OCI-LY1 (cell line): ENCODE measurements around the gene MEIOSIN.

Experiments
- H2AFZ ChIP-seq: fragments of 200-600 bp; sonication (generic), shearing (Covaris generic); 2 replicates; pipeline ENCODE4 v1.6.0; 2014; ENCODE audit warnings: antibody characterized with exemption, mild to moderate bottlenecking, low read length
- H3F3A ChIP-seq: fragments of 200-600 bp; sonication (generic), shearing (Covaris generic); 2 replicates; pipeline ENCODE4 v1.6.0; 2014; ENCODE audit warnings: mild to moderate bottlenecking, antibody characterized with exemption, low read length, moderate library complexity; ENCODE audit not compliant: insufficient read depth
- H3K27ac ChIP-seq: fragments of 200-600 bp; sonication (generic); 2 replicates; pipeline ENCODE4 v1.5.1; 2014; ENCODE audit warnings: low read length, mixed run types, mild to moderate bottlenecking, low read depth; ENCODE audit not compliant: poor library complexity, severe bottlenecking
- H3K27me3 ChIP-seq: fragments of 200-600 bp; sonication (generic); 2 replicates; pipeline ENCODE4 v1.6.0; 2014; ENCODE audit warnings: antibody characterized with exemption, mild to moderate bottlenecking, low read length, moderate library complexity; ENCODE audit not compliant: insufficient read depth
- H3K36me3 ChIP-seq: fragments of 200-600 bp; sonication (generic); 2 replicates; pipeline ENCODE4 v1.6.1; 2014; ENCODE audit warnings: mild to moderate bottlenecking, antibody characterized with exemption, low read length, moderate library complexity, mixed read lengths; ENCODE audit not compliant: insufficient read depth
- H3K4me1 ChIP-seq: fragments of 200-600 bp; sonication (generic); 2 replicates; pipeline ENCODE4 v1.5.1; 2014; ENCODE audit warnings: mild to moderate bottlenecking, low read length, moderate library complexity; ENCODE audit not compliant: insufficient read depth, severe bottlenecking
- H3K4me2 ChIP-seq: fragments of 200-600 bp; sonication (generic), shearing (Covaris generic); 2 replicates; pipeline ENCODE4 v1.6.1; 2014; ENCODE audit warnings: low read length
- H3K4me3 ChIP-seq: fragments of 200-600 bp; sonication (generic); 2 replicates; pipeline ENCODE4 v1.5.1; 2014; ENCODE audit warnings: low read length, low read depth, mild to moderate bottlenecking, mixed read lengths; ENCODE audit not compliant: poor library complexity, severe bottlenecking
- H3K79me2 ChIP-seq: fragments of 200-600 bp; shearing (Covaris generic); 2 replicates; pipeline ENCODE4 v1.6.1; 2016; ENCODE audit warnings: mixed run types, low read length, mixed read lengths; ENCODE audit not compliant: insufficient read depth
- H3K9ac ChIP-seq: fragments of 200-600 bp; sonication (generic), shearing (Covaris generic); 2 replicates; pipeline ENCODE4 v1.6.1; 2014; ENCODE audit warnings: mild to moderate bottlenecking, low read length, mixed read lengths
- H3K9me2 ChIP-seq: fragments of 200-600 bp; sonication (generic), shearing (Covaris generic); 2 replicates; pipeline ENCODE4 v1.6.1; 2014; ENCODE audit warnings: low read depth, mild to moderate bottlenecking, low read length, mixed read lengths
- H3K9me3 ChIP-seq: fragments of 200-600 bp; shearing (Covaris generic); 2 replicates; pipeline ENCODE4 v1.6.1; 2014; ENCODE audit warnings: low read length, mixed read lengths
- H4K20me1 ChIP-seq: fragments of 200-600 bp; sonication (generic), shearing (Covaris generic); 2 replicates; pipeline ENCODE4 v1.6.0; 2016; ENCODE audit warnings: mild to moderate bottlenecking, low read length; ENCODE audit not compliant: insufficient read depth
- EZH2 ChIP-seq: fragments of 200-600 bp; sonication (generic), shearing (Covaris generic); IDR thresholded peaks from 2 replicates; pipeline ENCODE4 v1.8.0; 2017; ENCODE audit warnings: borderline replicate concordance, mixed run types, mild to moderate bottlenecking, antibody characterized with exemption, low read length, moderate library complexity, mixed read lengths
- TF ChIP-seq, protein P1 (sequence below): fragments of 200-600 bp; sonication (generic), shearing (Covaris generic); IDR thresholded peaks from 2 replicates; pipeline ENCODE4 v1.5.1; 2017; ENCODE audit warnings: mild to moderate bottlenecking, antibody characterized with exemption, low read length, moderate library complexity, mixed read lengths

MEIOSIN gene

DNA sequence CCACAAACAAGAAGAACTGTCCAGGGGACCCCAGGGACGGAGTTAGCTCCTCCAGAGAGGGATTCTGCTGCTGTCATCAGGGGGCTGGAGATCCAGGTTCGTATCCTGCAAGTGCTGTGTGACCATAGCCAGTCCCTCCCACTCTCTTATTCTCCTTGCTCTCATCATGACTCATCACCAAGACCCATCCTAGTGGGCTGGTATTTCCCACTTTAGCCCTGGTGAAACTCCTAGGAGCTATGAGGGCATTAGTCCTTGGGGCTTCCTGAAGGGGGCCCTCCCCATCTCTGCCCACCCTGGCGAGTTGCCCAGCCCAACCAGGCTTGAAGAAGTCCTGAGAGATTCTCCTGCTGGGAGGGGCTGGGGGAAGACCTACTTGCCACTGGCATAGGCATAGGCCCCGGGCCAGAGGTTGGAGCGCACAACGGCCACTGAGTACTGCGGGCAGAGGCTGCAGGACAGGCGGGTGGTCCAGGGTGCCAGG lies 66.9 kb downstream of the MEIOSIN start:
- Histone ChIP-seq H3K27me3 (no peaks in the 10 kb centered on the region), H2AFZ (no peak overlapping the region)

GRCh38 chr19:45801603-45802175 lies 68.5 kb downstream of the MEIOSIN start:
- Histone ChIP-seq H3K27me3 (no peaks in the 10 kb centered on the region), H3F3A (no peaks in the 10 kb centered on the region), H3K27ac (no peak overlapping the region), H3K36me3 (no peaks in the 10 kb centered on the region), H3K9me2 (no peaks in the 10 kb centered on the region), H3K9ac (no peak overlapping the region), H4K20me1 (no peaks in the 10 kb centered on the region), H3K4me2 (no peak overlapping the region), H2AFZ (no peak overlapping the region), H3K4me1 (peaks cover 24% of the 10 kb centered on the region), H3K9me3 (no peaks in the 10 kb centered on the region), H3K4me3 (no peak overlapping the region), H3K79me2 (no peaks in the 10 kb centered on the region)
- TF ChIP-seq EZH2 = no peak
- TF ChIP-seq, protein P1, sequence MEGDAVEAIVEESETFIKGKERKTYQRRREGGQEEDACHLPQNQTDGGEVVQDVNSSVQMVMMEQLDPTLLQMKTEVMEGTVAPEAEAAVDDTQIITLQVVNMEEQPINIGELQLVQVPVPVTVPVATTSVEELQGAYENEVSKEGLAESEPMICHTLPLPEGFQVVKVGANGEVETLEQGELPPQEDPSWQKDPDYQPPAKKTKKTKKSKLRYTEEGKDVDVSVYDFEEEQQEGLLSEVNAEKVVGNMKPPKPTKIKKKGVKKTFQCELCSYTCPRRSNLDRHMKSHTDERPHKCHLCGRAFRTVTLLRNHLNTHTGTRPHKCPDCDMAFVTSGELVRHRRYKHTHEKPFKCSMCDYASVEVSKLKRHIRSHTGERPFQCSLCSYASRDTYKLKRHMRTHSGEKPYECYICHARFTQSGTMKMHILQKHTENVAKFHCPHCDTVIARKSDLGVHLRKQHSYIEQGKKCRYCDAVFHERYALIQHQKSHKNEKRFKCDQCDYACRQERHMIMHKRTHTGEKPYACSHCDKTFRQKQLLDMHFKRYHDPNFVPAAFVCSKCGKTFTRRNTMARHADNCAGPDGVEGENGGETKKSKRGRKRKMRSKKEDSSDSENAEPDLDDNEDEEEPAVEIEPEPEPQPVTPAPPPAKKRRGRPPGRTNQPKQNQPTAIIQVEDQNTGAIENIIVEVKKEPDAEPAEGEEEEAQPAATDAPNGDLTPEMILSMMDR = no peak

More for the DNA sequence above, 66.9 kb downstream of the MEIOSIN start:
- H4K20me1 ChIP-seq = no peaks in the 10 kb centered on the region
- H3K9me3 ChIP-seq = no peaks in the 10 kb centered on the region
- H3K27ac ChIP-seq = no peak overlapping the region
- H3K4me2 ChIP-seq = no peak overlapping the region
- H3K9me2 ChIP-seq = no peaks in the 10 kb centered on the region
- H3K79me2 ChIP-seq = no peaks in the 10 kb centered on the region
- TF ChIP-seq, protein P1 = no peak
- TF ChIP-seq EZH2 = no peak
- H3K4me3 ChIP-seq = no peak overlapping the region
- H3F3A ChIP-seq = no peaks in the 10 kb centered on the region
- no peak overlapping the region for H3K9ac ChIP-seq
- peaks cover 24% of the 10 kb centered on the region for H3K4me1 ChIP-seq
- no peaks in the 10 kb centered on the region for H3K36me3 ChIP-seq

DNA sequence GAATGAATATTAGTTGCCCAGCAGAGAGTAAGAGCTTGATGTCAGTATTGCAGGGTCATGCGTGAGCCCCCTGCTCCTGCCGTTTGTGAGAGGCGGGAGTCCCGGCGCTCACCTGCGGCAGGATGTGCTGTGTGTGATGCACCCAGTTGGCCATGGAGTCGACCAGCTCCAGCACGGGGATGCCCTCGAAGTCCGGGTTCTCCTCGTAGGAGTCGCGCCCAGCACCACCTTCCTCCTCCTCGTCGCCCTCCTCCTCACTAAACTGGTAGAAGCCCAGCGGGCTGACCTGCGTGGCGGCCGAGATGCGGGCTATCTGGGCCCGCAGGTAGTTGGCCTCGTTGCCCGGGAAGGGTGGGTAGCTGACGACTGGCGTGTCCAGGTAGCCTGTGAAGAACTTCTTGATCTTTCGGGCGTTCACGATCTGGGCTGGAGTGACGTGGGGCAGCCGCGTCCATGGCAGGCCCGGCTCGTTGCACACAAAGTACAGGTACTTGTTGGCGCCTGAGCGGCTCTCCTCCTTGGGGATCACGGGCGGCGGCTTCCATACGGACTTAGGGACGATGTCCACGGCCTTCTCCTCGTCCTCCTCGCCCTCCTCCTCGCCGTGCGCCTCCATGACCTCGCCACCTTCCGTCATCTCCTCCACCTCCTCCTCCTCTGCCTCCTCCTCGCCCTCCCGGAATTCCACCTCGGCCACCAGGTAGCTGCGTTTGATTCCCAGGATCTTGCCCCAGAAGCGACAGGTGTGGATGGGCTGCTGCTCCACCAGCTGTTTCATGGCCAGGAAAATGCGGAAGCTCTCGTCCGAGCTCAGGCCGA lies 71.1 kb downstream of the MEIOSIN start:
- Histone ChIP-seq H3K9me3 (no peaks in the 10 kb centered on the region), H3K27ac (no peak overlapping the region), H3K4me1 (peaks cover 19% of the 10 kb centered on the region), H3F3A (no peaks in the 10 kb centered on the region; the same call in 1 of the 2 replicates), H3K36me3 (no peaks in the 10 kb centered on the region), H4K20me1 (no peaks in the 10 kb centered on the region), H3K27me3 (no peaks in the 10 kb centered on the region), H3K9me2 (no peaks in the 10 kb centered on the region), H3K4me3 (no peak overlapping the region), H3K9ac (no peak overlapping the region), H2AFZ (no peak overlapping the region), H3K4me2 (no peak overlapping the region), H3K79me2 (no peaks in the 10 kb centered on the region)
- TF ChIP-seq, protein P1 = no peak
- TF ChIP-seq EZH2 = no peak
